Endodermal cell (in vitro differentiated cells): ENCODE measurements around the gene LYG1. TPM values are rescaled to one million over a fixed set of nuclear protein-coding genes. Genes with fewer than 3 reads are reported as not detected.

Experiments
- DNase-seq: peaks from one replicate; pipeline ENCODE4 v3.0.0-alpha.2; 2017
- H3K27ac ChIP-seq: 2 replicates; pipeline ENCODE4 v1.5.1; 2013; ENCODE audit warnings: mild to moderate bottlenecking, low read depth, low read length, moderate library complexity
- H3K27me3 ChIP-seq: 2 replicates; pipeline ENCODE4 v1.6.1; 2013; ENCODE audit warnings: mild to moderate bottlenecking, low read length, moderate library complexity; ENCODE audit not compliant: insufficient read depth, control insufficient read depth, poor library complexity, severe bottlenecking
- H3K36me3 ChIP-seq: 2 replicates; pipeline ENCODE4 v1.7.0; 2013; ENCODE audit warnings: mild to moderate bottlenecking, low read length, moderate library complexity; ENCODE audit not compliant: control insufficient read depth, insufficient read depth
- H3K4me1 ChIP-seq: one replicate; pipeline ENCODE4 v1.7.0; 2013; ENCODE audit warnings: low read length; ENCODE audit not compliant: control insufficient read depth, insufficient read depth
- H3K4me3 ChIP-seq: 2 replicates; pipeline ENCODE4 v1.5.1; 2013; ENCODE audit warnings: mild to moderate bottlenecking, low read length, moderate library complexity
- H3K9ac ChIP-seq: 2 replicates; pipeline ENCODE4 v1.6.1; 2013; ENCODE audit warnings: mild to moderate bottlenecking, low read length, moderate library complexity; ENCODE audit not compliant: poor library complexity, severe bottlenecking; ENCODE audit errors: extremely low read depth
- H3K9me3 ChIP-seq: 2 replicates; pipeline ENCODE4 v1.6.1; 2013; ENCODE audit warnings: mild to moderate bottlenecking, low read length, moderate library complexity; ENCODE audit not compliant: control insufficient read depth
- H3K27ac Mint-ChIP-seq: 2 replicates; pipeline ENCODE4 v1.8.0; 2020; ENCODE audit warnings: mixed read lengths
- H3K27me3 Mint-ChIP-seq: 2 replicates; pipeline ENCODE4 v1.8.0; 2021; ENCODE audit warnings: mild to moderate bottlenecking, mixed read lengths; ENCODE audit not compliant: insufficient read depth
- H3K36me3 Mint-ChIP-seq: 2 replicates; pipeline ENCODE4 v1.8.0; 2020; ENCODE audit warnings: low read depth, mixed read lengths
- H3K4me1 Mint-ChIP-seq: 2 replicates; pipeline ENCODE4 v1.8.0; 2020; ENCODE audit warnings: mixed read lengths
- H3K4me3 Mint-ChIP-seq: 2 replicates; pipeline ENCODE4 v1.8.0; 2020; ENCODE audit warnings: mild to moderate bottlenecking, moderate library complexity, mixed read lengths
- H3K9me3 Mint-ChIP-seq: 2 replicates; pipeline ENCODE4 v1.8.0; 2020; ENCODE audit warnings: mild to moderate bottlenecking, mixed read lengths
- CTCF ChIP-seq: fragments of 200-600 bp; sonication (generic); conservative IDR thresholded peaks from 2 replicates; pipeline ENCODE4 v1.5.0; 2021; ENCODE audit warnings: antibody characterized with exemption, mild to moderate bottlenecking
- WGBS, 2 experiments: methylation state at CpG; one replicate each; pipeline versions ENCODE4 v1.1.5 to v1.1.7; 2013; ENCODE audit warnings: missing lambda C conversion rate in 2 of 2, mixed read lengths in 1 of 2; ENCODE audit not compliant: insufficient coverage in 1 of 2, insufficient read length in 1 of 2; 5-methylcytosine and 5-hydroxymethylcytosine counted together
- total RNA-seq, 2 donors: library from RNA; stranded (reverse); fragmentation: NEBNext Ultra II Directional in 1 of 2; extraction: Animal tissue kit (Norgen Biotek cat#: 25700) in 1 of 2; gene quantifications; 2 replicates in 1 of 2; 3 replicates in 1 of 2; pipeline ENCODE4 v1.2.1, GENCODE V29; 2021

The LYG1 gene
- total RNA-seq, 2 donors from 2014 or later: 0.35 to 0.55 TPM

- peak within 1 kb of the TSS; percentile 88 for H3K9ac ChIP-seq
- peaks cover 19% of the 10 kb centered on the region for H3K36me3 ChIP-seq
- TF ChIP-seq CTCF: peak; percentile 79
- DNase-seq: peak; percentile 98
- no peaks in the 10 kb centered on the region for H3K9me3 ChIP-seq
- no peaks in the 10 kb centered on the region for H3K27me3 ChIP-seq
- H3K4me1 Mint-ChIP-seq: peaks cover 15% of the 10 kb centered on the region
- peaks cover 9% of the 10 kb centered on the region for H3K36me3 Mint-ChIP-seq
- peak within 1 kb of the TSS; percentile 92 for H3K27ac ChIP-seq
- H3K4me3 Mint-ChIP-seq: no peak within 1 kb of the TSS
- no peak within 1 kb of the TSS for H3K27ac Mint-ChIP-seq
- H3K4me1 ChIP-seq: no peaks in the 10 kb centered on the region
- H3K27me3 Mint-ChIP-seq: no peaks in the 10 kb centered on the region
- no peaks in the 10 kb centered on the region for H3K9me3 Mint-ChIP-seq
- WGBS, 2 experiments: 0% methylated on average over 28 to 87 of the region's 87 CpGs
- H3K4me3 ChIP-seq: peak within 1 kb of the TSS; percentile 96
Measured at GRCh38 chr2:99337113-99338028, 36.4 kb upstream of the LYG1 start, which contains the start of gene EIF5B. TSS of gene EIF5B (plus strand) at chr2:99337389. CDS start at chr2:99337555, 166 bp downstream.

GRCh38 chr2:99336804-99337112 lies 35.8 kb upstream of the LYG1 start:
- Mint-ChIP-seq H3K4me1 (peaks cover 15% of the 10 kb centered on the region), H3K4me3 (no peak overlapping the region), H3K9me3 (no peaks in the 10 kb centered on the region), H3K36me3 (peaks cover 15% of the 10 kb centered on the region), H3K27ac (no peak overlapping the region), H3K27me3 (no peaks in the 10 kb centered on the region)
- Histone ChIP-seq H3K9me3 (no peaks in the 10 kb centered on the region), H3K36me3 (peaks cover 25% of the 10 kb centered on the region), H3K9ac (peak overlapping the region; percentile 57), H3K27me3 (no peaks in the 10 kb centered on the region), H3K4me1 (no peaks in the 10 kb centered on the region), H3K4me3 (peak overlapping the region; percentile 96), H3K27ac (peak overlapping the region; percentile 92)
- DNase-seq: no peak
- WGBS, 2 experiments: 7% methylated on average over 8 of the region's 8 CpGs; no CpG with 5 or more reads in 1 of the 2 experiments
- TF ChIP-seq CTCF: no peak

GRCh38 chr2:99335911-99336803 lies 35.2 kb upstream of the LYG1 start, which contains the start of gene TXNDC9:
TSS of gene TXNDC9 (minus strand) at chr2:99336333. CDS start at chr2:99333210, 3,123 bp downstream.
- Mint-ChIP-seq H3K4me3 (no peak within 1 kb of the TSS), H3K27ac (no peak within 1 kb of the TSS), H3K27me3 (no peaks in the 10 kb centered on the region), H3K9me3 (no peaks in the 10 kb centered on the region), H3K36me3 (peaks cover 21% of the 10 kb centered on the region), H3K4me1 (peaks cover 15% of the 10 kb centered on the region)
- H3K27ac ChIP-seq: peak within 1 kb of the TSS; percentile 92
- no peaks in the 10 kb centered on the region for H3K4me1 ChIP-seq
- H3K9ac ChIP-seq: peak within 1 kb of the TSS; percentile 88
- peaks cover 31% of the 10 kb centered on the region for H3K36me3 ChIP-seq
- H3K27me3 ChIP-seq: no peaks in the 10 kb centered on the region
- 0% methylated on average over 31 to 60 of the region's 60 CpGs for WGBS, 2 experiments
- H3K9me3 ChIP-seq: no peaks in the 10 kb centered on the region
- DNase-seq: peak; percentile 99
- TF ChIP-seq CTCF: no peak
- peak within 1 kb of the TSS; percentile 96 for H3K4me3 ChIP-seq
